H54 (cell line): Measurements from ENCODE around the gene MAGI1.

Source experiments
- DNase-seq: peaks from one replicate; pipeline ENCODE4 v3.0.0; 2011; ENCODE audit warnings: low spot score, mixed read lengths; ENCODE audit not compliant: insufficient read length
- FAIRE-seq: peaks from 3 replicates; lab custom pipeline; 2011; peaks lifted over from hg19 to GRCh38; lab: Jason Lieb, UNC
- POLR2A ChIP-seq: IDR thresholded peaks from 2 replicates; pipeline ENCODE4 v1.6.1; 2011; ENCODE audit warnings: low read depth, mild to moderate bottlenecking, low read length

The MAGI1 gene

DNA sequence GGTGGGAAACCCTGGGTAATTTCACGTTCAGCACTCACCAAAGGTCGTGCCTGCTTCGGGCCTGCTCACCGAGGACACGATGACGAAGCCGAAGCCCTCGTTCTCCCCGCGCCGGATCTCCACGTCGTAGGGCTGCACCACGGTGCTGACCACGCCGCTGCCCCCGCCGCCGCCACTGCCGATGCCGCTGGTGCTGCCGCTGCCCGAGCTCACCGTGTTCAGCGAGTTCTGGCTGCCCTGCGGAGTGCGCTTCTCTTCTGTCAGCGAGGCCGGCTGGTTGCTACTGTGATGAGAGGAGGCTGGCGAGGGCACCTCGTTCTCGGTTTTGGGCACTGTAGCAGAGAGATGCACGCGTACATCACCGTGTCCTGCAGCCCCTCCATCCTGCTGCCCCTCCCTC is 659.5 kb downstream of the MAGI1 start:
- DNase-seq = no peak
- FAIRE-seq = no peak
- TF ChIP-seq POLR2A = no peak

DNA sequence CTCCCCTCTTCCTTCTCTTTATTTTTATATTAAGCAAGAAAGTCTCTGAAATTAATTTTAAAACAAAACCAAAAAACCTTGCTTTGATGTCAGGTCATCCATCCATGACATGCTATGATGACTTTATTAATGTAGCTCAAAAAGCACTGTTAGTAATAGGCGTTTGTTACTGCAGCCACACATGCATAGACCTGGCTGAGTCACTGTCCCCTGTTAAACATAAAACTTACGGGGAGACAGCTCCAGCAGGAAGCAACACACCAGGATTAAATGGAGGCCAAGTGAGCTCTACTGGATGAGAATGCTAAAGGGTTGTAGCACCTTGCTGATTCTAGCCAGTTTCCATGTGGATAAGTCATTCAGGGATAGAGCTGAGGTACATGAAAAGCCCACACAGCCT is 661.1 kb downstream of the MAGI1 start:
- no peak for TF ChIP-seq POLR2A
- FAIRE-seq (no peak), DNase-seq (no peak)

DNA sequence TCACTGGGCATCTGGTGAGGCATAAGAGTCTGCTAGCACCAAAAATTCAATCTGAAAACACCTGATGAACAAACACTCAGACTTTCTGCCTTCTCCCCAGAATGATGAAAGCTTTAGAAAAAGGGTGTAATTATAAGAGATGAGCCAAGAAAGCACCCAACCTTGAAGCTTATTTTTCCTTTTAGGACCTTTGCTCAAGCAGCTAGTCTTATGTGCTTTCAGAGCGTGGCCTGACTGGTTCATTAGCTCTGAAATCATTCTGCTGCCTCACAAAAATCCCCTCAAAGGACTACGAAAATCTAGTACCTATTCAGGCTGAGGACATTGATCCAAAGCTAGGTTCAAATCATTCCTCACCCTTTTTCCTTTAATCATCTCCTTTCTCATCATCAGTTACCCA is 662.3 kb downstream of the MAGI1 start:
- no peak for TF ChIP-seq POLR2A
- no peak for DNase-seq
- no peak for FAIRE-seq

DNA sequence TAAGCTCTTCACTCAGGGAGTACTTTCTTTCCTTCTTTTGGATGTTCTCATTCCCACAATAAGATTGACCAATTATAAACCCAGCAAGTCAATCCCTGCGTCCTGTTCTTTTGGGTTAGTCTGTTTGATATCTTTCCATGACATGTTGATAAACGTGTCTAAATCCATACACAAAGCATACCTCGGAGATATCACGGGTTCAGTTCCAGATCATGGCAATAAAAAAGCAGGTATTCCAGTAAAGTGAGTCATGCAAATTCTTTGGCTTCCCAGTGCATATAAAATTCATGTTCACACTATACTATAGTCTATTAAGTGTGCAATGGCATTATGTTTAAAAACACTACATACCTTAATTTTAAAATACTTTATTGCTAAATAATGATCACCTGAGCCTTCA is 667.7 kb downstream of the MAGI1 start:
- no peak for TF ChIP-seq POLR2A
- FAIRE-seq (no peak), DNase-seq (no peak)

DNA sequence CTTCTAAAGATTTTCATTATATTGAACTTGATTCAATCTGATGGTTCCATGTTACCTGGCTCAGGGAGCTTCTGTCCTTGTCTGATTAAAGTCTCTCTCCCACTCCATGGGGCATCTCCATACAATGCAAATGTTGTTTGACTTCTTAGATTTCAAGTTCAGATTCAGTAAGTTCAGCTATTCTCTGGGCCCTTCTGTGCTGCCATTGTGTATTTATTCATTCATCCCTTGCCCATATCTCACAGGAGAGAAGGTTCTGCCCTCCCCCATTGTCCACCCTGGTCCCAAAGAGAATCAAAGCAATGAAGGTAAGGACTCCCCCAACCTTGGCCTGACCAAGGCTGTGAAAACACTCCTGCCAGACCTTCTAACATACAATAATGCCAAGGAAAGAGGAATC is 669.9 kb downstream of the MAGI1 start:
- DNase-seq (no peak), FAIRE-seq (no peak)
- TF ChIP-seq POLR2A = no peak

DNA sequence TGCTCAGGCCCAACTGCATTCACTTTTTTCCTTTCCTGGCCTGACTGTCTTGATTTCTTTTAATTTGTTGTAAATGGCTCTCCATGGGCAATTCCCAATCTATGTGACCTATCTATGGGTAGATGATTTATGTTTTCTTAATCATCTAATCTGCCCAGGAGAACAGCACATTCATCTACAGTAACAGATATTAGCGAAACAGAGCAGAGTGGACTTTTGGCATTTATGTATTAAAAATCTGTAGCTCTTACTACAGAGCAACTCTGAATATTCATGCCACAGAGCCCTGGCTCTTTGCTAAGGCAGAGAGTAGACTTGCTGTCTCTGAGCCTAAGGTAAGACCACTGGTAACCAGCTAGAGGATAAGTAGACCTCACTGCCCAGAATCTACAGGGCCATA is 676.0 kb downstream of the MAGI1 start:
- DNase-seq (no peak), FAIRE-seq (no peak)
- TF ChIP-seq POLR2A = no peak

DNA sequence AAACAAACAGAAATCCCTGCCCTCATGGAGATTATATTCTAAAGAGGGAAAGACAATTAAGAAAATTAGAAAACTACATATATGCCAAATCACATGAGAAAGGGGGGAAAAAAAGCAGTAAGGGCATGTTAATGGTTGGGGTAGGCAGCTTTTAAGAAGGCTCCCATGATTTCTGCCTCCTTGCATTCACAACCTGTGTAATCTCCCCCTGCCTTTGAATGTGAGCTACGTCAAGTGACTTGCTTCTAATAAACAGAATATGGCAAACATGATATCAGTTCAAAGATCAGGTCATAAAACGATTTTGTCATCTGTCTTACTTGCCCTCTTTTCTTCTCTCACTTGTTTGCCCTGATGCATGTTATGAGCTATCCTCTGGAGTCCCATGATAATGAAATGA is 677.3 kb downstream of the MAGI1 start:
- DNase-seq = no peak
- TF ChIP-seq POLR2A = no peak
- no peak for FAIRE-seq

DNA sequence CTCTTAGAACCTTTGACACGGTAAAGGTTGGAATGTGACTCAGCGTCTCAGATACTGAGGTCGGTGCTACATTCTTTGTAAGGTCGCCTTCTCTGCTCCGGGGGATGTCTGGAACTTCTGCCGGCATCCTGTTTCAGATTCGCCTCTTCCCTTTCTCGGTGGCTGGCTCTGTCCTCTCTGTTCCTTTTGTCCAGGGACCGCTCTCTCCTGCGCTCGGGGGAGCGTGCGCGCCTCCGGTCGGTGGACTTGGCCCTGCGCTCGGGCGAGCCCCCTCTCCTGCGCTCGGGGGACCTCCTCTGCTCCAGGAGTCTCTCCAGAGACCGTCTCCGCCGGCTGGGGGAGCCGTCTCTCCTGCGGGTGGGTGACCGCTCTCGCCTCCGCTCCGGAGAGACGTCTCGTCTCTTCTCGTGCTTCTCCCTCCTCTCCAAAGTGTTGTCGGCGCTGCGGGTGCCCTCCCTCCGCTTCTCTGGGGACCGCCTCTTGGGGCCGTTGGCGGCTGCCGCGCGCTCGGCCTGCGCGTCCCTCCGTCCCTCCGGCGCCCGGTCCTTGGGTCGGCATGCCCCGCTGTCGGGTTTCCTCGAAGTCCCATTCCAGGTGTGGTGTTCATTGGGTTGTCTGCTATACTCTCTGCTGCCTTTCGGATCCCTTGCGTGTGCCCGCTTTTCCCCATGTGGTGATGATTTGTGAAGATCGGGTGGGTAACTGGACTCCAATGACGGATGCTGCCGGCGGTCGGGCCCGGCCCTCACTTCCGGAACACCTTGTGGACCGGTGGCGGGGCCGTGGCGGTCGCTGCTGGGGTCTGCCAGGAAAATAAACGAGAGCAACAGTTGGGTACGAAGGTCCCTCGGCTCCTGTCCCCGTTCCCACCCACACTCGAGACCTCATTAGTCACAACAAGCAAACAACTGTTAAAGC is 682.1 kb downstream of the MAGI1 start:
- FAIRE-seq (no peak), DNase-seq (no peak)
- no peak for TF ChIP-seq POLR2A

DNA sequence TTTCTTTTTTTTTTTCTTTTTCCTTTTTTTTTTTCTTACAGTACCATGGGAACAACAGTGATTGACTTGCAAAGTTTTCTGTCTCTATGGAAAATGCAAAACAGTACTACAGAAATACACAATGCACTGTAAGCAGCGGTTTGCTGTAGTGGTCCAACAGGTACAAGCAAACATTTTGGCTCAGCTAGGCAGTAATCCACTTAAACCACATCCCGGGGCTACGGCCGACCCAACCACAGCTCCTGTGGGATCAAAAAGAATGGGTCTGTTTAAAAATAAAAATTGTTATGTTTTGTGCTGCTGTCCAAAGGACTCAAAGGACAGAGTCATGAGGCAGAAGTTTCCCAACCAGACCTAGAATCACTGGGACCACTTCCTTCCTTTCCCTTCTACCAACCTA is 683.8 kb downstream of the MAGI1 start:
- TF ChIP-seq POLR2A = no peak
- no peak for FAIRE-seq
- no peak for DNase-seq

DNA sequence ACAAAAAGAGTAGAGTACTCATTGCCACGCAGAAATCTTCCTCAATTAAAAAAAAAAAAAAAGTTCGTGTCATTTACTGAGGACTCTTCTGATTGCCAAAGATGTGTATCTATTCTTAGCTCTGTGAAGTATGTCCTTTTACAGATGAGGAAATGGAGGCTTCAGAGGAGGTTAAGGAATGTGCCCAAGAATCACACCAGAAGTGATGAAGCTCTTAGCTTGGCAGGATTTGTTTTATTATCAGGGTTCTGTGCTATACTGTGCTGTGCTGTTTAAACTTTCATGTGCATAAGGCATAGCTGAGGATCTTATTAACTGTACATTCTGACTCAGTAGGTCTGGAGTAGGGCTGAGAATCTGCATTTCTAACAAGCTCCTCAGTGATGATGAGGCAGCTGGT is 685.8 kb downstream of the MAGI1 start:
- no peak for FAIRE-seq

DNA sequence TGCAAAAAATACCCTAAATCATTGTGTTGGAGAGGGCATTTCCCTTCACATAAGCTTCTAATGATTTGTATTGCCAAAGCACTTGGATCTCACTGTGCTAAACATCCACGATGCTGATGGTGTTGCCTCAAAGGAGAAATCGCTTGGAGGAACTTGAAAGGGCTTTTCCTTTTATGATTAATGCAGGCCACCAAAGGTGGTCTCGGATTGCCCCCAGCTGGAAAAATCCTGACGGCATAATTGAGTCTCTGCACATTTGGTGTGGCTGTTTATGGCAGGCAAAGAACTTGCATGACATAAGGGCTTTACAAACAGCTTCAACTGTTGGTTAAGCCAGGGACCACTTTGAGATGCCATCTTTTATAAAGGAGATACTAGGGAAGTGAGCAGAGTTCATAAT is 687.0 kb downstream of the MAGI1 start:
- no peak for DNase-seq
- no peak for TF ChIP-seq POLR2A
- FAIRE-seq = no peak

More for the DNA sequence above, 685.8 kb downstream of the MAGI1 start:
- TF ChIP-seq POLR2A = no peak
- no peak for DNase-seq

DNA sequence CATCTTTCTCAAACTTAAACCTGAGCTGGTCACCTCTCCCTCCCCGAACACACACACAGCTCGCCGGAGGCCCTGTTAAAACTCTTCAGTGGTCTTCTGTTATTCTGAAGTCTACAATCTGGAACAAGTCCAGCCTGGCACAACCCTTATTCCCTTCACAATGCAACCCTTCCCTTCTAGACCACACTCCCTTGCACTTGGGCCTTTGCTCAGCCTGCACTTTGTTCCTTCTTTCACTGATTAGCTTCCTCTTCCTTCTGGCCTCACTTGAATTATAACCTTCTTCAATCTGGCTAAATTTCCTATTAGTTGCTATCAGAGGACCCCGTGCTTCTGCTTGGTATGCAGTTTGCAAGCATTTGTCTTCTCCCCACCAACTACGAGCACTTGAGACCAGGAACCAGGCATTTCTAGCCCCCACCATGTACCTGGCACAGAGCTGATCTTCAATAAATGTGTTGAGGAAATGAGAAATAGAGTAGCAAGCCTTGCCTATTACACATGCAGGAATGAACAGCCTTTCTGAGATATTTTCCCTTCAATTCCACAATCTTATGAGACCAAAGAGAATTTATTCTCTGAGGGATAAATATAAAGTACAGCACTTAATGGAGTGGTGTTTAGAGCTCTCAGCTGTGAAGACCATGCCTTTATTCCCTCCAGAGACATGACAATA is 687.8 kb downstream of the MAGI1 start:
- FAIRE-seq (no peak), DNase-seq (no peak)
- TF ChIP-seq POLR2A = no peak

DNA sequence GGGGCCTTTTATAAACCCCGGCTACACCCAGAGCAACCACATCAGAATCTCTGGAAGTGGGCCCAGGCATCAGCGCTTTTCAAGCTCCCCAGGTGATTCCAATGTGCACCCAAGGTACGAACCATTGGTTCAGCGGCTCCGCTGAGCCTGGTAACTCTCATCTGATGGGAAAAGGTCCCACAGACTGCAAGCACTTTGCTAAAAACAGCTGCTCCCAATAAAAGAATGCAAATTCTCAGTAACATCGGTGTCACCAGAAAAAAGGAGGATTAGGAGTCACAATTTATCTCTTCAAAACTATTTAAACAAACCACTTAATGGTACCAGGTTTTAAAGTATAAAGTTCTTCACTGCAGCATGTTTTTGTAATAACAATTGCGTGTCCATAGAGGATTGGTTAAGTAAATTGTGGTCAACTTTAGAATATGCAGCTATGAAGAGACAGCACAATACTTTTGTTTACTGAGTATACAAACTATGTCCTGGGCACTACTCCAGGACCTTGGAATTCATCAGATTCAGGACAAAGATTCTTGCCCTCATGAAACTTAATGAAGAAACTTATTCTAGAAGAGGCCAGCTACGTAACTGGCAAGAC is 690.2 kb downstream of the MAGI1 start:
- DNase-seq (no peak), FAIRE-seq (no peak)
- TF ChIP-seq POLR2A = no peak

DNA sequence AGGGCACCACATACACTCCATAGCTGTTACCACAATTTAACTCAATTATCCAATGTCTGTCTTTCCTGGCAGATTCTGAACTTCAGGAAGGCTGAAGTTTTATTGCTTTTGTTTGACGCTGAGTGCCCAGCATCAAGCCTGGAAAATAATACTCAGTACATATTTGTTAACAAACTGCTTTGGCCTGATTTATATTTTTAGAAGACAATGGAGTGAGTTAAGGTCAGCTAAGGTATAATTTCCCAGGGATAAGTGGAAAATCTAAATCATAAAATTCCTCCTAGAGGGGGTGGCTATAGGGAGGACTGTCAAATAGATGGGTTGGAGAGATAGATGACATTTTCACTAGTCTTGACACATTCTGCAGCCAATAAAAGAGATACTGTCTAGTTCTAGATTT is 691.6 kb downstream of the MAGI1 start:
- TF ChIP-seq POLR2A = no peak
- FAIRE-seq (no peak), DNase-seq (no peak)
